Hematopoietic multipotent progenitor cell treated with erythropoietin and hydrocortisone succinate and interleukin-3 and kit ligand, for 6 days (in vitro differentiated cells): ENCODE measurements around the gene PNMA1.
A peak's percentile ranks its signal among the peaks of the same experiment; 100 is the strongest.

Experiments
- DNase-seq: peaks from one replicate; pipeline ENCODE4 v3.0.0-alpha.2; 2015

Gene PNMA1, protein sequence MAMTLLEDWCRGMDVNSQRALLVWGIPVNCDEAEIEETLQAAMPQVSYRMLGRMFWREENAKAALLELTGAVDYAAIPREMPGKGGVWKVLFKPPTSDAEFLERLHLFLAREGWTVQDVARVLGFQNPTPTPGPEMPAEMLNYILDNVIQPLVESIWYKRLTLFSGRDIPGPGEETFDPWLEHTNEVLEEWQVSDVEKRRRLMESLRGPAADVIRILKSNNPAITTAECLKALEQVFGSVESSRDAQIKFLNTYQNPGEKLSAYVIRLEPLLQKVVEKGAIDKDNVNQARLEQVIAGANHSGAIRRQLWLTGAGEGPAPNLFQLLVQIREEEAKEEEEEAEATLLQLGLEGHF

DNA sequence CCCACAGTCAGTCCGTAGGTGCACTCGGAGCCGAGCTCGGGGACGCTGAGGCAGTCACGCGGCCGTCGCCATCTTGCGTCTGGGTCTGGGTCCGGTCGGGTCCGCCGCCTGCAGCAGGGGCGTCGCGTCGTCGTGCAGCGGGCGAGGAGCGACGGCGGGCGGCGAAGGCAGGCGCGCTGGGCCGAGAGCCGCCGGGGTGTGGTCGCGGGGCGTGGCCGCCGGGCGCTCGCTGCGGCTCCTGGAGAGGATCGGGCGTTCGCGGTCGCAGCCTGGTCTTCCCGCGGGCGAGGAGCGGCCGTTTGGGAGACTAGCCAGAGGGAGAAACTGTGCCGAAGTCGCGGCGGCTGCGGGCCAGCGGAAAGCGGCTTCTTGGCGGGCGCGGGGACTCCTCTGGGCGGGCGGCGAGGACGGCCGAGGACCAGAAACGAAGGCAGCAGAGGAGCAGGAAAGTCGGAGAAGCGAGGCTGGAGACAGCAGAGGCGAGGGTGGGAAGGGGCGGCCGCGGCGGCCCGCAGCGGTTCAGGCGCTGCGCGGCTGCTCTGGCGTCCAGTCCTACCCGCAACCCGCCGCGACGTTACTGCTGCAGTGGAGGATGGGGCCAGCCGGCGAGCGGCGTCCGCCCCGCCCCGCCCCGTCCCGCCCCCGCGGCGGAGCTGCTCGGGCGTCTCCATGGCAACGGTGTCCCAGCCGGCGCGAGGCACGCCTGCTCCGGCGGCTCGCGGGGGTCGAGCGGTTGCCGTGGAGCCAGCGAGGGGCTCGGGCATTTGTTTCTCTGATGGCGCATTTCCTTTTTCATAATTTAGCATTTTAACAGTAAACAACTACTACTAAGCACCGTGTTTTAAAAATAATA, at the start of gene PNMA1:
PNMA1 (minus strand) TSS at position 582 of the 853 bp plus-strand sequence. CDS start 745 bp downstream, outside the sequence.
- peak; percentile 92 for DNase-seq

DNA sequence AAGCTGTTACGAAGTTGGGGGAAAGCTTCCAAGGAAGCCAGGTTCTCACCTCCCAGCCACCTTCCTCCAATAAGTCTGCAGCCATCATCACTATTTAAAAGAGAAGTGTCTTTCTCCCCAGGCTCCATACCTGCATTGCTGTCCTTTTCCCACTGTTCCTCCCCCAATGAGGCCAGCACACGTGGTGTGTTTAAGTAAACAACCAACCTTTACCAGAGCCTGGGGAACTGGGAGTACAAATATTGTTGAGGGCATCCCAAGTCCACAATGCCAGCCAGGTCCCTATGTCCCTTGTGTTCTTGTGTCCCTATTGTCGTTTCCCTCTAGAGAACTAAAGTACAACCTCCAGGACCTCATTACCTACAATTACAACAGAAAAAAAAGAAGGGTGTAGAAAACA, 49.2 kb upstream of the PNMA1 start:
- DNase-seq: no peak

DNA sequence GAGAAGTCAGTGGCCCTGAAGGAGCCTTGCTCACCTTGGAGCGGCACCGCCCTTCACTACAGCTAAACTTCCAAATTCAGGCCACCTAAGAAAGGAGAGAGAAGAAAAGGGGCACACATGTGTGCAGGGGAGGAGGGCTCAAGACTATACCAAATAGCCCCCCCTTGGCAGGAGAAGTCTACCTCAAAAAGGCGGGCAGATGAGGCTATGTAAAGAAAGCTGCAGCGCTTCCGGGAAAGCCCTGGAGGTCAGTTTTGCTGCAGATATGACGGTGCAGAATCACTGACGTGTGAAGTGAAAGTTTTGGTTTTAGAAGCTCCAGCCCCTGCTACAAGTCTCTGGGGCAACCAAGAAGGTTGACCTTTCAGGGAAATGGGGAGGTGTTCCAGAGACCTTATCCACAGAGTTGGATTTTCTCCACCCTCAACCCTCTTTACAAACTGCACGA, 48.2 kb upstream of the PNMA1 start:
- peak; percentile 76 for DNase-seq

DNA sequence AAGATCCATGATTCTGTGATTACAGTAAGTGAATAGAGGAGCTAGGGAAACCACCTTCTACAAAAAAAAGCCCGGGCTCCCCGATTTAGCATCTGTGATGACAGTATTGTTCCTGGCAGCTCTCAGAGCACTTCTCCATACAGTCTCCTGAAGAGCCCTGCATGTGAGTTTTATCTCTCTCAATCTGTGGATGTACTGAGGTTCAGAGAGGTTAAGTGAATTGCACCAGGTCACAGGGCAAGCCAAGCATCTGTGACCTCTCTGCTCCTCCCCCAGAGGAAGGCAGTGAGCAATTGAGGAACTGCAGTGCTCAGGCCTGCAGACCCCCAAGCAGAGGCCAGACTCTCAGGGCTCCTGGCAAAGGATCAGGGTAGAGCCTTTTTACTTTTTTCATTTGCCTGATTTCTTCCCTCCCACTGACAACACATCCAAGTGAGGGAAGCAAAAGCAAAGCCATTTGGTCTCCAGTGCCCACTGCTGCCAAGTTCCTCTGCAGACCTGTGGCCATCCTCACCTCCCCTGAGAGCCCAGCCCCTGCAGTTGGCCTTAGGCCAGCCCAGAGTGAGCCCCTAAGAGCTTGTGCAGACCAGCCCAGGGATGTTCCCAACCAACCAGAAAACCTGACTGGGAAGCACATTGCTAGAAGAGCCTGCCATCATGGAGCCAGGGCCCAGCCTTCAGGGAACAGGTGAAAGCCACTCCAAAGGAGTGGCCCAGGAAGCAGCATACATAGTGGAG, 47.6 kb upstream of the PNMA1 start:
- no peak for DNase-seq

DNA sequence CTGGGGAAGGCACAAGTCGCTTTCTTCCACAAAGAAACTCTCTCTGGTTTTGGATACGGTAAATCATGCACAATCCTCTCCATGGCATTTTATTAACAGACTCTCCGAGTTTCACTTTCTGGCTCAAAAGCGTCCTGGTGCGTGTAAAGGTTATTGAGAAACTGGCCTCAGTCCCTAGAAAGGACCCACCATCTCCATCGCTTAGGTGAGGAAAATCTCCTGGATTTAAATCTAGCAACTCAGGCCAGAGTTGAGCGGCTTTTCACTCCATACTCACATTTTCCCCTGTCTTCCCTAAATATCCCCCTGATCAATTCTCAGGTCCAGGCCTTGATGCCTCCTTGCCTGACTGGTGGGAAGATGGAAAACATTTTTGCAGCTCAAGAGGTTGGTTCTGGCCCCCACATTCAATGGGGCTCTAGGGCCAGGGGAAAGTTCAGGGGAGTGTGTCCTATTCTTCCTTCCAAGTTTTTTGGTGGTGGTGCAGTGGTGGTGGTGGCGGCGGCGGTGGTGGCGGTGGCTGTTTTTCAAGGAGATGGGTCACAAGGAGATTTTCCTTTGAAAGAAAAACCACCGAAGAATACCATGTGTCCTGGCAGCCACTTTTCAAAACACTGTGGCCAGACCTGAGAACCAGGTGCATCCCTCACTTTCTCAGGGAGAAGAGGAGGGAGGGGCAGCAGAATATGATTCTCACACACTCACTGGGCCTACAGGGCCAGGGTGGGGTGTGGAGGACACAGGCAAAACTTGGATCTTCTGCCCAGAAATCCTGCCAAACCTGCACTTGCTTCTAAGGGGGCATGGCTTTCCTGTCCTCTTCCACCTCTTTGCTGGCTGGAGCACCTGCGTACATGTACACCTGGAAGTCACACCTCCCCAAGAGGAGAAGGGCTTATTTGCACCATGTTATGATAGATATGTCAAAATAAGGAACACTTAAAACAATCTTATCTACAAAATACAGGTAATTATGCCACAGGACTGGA, 46.7 kb upstream of the PNMA1 start:
- no peak for DNase-seq

DNA sequence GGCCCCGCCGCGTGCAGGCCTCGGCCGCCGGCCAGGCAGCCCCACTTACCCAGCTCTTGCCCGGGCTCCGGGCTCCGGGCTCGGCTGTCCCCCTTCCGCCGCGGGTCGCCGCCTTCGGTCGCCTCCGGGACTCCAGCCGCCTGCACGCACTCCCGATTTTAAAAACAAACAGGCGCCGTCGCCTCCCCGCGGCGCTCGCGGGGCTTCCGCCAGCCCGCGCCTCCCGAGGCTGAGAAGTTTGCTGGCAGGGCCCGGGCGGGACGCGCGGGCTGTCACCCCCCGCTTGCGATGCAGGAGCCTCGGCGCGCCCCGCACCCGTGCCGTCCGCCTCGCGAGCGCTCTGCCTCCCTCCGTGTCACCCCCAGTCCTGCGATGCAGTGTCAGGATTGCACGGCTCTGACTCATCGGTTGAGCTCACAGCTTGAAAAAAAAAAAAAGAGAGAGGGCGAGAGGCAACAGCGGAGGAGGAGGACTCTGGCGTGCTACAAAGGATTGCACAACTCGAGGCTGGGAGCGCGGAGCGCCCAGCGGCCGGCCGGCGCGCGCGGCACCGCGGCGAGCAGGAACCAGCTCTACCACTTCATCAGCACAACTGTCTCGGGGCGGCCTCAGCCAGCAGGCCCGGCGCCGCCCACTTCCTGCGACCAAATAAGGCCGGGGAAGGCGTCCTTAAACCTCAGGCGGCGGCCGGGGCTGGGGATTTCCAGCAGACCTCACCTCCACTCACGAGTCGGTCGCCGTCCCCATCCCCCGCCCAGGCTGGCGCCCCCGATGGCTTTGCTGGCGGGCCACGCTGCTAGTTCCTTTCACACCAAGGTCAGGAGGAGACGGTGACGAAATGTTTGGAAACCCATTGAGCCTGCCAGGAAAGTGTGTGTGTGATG, 45.8 kb upstream of the PNMA1 start:
- DNase-seq: peak; percentile 97

DNA sequence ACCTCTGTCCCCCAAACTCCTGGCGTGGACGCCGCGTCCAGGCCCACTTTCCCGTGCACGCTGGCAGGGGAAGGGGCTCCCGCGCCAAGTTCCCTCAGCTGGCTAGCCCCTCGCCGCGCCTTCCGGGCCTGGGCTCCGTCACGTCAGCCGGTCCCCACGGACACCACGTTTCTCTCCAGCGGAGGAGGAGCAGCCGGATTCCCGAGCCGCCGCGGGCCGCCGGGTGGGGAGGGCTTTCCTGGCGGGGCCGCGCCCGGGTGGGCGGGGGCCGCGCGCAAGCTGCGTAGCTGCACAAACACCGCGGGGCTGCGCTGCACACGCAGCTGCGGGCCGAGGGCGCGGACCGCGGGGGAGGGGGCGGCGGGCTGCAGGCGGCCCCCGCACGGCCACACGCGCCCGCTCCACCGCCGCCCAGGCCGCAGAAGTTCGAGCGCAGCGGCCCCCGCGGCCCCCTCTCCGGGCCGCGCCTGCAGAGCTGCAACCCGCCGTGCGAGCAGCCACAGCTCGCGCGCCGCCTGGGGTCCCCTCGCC, 45.1 kb upstream of the PNMA1 start:
- peak; percentile 74 for DNase-seq

DNA sequence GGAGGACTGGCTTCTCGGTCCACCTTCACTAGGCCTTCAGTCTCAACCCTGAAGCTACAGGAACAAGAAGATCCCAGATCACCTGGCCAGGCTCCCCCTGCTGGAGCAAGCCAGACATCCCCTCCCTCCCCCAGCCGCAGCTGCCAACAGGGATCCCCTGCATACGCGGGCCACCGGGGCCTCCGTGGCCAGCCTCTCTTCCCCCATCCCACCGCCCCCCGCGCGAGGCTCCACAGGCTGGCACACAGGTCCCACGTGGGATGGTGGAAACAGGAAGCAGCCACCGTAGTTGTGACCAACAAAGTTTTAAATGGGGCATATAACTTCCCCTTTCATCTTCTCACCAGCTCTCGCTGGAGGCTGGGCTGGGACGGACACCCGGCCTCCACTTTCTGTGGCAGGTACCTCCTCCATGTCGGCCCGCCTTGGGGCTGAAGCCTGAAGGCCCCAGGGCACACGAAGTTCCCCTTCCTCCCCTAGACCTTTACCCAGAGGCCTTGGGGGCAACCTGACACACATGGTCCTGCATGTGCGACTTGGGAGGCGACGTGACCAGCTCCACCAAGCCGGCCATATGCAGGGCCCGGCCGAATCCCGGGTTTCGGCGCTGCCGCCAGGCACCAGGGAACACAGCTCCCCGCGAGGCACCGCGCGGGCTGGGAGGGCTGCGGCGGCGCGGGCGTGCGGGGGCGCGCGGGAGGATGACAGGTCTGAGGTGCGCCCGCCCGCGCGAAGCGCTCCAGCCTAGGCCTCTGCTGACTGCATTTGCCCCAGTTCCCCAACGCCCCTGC, 44.4 kb upstream of the PNMA1 start:
- DNase-seq: peak; percentile 84

DNA sequence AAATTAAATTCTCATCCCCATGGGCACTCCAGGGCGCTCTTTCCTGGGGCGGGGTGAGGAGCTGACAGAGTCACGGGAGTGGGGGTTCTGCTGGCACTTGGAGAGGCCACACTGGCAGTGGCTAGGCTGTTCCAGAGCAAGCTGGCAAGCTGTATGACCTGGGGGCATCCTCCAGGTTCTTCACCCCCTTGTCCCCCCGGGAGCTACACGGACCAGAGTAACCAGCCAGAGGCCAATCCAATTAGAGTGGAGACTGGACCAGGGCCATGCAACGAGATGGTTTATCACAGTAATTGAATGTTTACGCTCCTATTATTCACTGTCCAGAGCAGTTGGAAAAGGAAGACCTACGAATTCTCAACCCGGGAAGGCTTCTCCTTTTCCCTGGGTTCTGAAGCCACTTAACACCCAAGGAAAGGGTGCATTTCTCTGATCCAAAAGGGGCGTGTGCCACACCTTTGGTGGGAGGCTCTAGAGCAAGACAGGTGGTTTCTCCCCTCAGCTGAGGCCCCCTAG, 43.8 kb upstream of the PNMA1 start:
- no peak for DNase-seq

DNA sequence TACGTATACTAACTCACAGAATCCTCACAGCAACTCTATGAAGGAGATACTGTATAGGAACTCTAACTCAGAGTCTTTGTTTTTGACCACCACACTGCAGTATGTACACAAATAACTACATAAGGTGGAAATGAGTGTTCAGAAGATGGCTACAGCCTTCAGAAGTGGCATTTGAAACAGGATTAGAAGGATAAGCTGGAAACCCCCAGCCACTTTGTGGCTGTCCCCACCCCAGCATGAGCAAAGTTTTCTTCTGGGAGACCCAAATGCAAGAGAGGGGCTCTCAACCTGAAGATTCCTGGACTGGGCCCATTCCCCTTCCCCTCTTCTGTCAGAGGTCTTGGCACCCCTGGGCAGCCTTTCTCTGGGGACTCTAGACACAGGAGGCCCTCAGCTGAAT, 43.2 kb upstream of the PNMA1 start:
- DNase-seq: no peak

DNA sequence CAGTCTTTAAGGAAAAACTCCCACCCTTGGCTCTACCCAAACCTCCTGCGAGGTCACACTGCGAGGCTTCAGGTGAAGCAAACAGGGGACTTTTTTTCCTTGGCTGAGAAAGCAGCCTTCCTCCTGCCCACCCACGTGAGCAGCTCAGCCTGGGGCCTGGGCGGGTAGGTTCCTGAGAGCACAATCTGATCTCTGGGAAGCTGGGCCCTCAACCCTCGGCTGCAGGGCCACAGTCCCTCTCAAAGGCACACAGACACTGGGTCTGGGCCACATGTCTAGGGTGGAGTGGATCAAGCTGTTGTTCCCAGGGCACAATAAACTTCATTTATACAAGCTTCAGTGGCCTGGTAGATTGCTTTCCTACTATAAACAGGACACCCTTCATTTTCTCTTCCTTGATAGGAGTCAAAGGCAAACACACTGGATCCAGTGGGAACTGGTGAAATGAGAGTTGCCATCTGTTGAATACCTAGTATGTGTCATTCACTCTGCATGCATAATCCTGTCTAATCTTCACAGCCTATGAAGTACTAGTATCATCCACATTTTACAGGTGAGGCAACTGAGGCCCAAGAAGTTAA, 41.3 kb upstream of the PNMA1 start:
- DNase-seq: peak; percentile 90

DNA sequence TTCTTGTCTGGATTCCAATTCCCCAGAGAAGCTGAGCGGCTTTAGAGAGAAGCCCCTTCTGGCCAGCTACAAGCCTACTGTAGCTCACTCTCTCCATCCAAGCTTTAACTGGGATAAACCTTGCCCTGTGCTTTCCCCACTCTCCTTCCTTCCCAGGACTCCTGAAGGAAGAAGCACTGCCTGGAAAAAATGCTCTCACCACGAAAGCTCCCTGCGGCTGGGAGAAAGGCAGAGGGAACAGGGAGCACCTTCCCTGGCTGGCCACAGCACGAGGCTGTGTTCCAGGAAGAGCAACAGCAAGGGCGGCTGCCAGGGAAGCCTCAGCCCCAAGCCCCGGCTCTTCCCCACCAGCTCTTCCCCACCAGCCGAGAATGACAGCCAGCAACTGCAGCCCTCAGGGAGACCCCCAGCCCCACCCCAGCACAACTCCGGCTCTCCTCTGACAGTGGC, 40.8 kb upstream of the PNMA1 start:
- no peak for DNase-seq

DNA sequence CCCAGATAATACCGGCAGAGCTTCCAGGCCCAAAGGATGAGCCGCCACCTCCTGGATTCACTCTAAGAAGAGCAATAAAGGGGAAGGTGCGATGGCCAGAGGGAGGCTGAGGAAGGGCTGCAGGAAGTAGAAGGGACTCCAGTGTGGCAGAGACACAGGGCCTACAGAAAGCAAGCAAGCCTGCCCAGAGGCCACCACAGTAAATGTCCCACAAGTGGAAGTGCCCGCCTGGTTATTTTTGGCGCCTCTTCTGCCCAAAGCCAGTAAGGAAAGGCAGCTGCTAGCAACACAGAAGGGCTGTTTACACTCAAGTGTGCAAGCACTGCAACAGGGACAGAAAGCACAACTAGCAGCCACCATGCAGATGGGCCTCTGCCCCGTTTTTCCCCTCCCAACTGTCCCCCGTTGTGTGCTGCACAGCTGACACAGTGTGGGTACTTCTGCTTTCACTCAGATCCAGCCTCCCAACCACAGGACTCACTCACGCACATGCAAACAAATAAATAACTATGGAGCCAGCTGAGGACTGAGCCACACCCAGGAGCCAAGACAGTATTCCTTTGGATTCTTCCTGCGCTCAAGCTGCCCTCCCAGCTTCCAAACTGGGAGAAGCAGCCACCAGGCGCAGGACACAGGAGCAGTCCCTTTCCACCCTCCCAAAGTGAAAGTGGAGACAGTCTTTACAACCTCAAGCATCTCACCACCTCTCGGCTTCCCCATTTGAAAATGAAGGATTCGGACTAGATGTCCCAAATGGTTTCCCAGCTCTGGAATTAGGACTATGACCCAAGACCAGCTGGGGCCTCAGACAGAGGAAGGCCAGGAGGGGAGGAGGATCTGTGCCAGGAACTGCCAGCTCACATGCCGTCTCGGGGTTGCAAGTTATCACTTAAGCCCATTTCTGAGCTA, 40.0 kb upstream of the PNMA1 start:
- DNase-seq: peak; percentile 87

DNA sequence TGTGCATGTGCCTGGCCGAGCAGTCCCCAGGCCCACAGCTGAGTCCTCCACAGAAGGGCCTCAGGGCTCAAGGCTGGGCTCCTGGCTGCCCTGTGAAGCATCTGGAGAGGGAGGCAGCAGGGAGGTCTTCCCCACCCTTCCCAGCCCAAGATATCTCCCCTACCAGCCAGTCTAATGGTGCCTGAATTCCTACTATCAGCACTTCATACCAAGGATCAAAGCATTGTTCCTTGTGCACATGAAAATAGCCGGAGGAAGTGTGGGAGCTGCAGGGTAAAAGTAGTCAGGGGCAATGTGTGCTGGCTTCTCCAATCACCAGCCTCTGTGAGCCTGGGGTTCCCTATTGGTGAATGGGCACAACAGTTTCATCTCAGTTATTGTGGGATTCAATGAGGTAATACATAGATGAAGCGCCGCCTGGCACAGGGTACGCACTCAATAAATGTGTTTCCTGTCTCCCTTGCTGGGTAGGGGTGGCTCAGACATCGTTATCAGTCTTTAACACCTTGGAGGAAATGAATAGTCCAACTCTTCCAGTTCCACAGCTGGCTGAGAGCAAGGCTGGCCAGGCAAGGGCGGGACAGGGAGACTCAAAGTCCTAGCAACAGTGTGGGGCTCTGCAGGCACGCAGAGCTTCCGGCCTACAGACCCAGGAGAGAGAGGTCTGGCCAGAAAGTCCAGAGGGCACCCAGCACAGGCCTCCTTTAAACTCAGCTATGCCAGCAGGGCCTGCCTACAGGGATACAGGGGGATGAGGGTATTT, 39.1 kb upstream of the PNMA1 start:
- peak; percentile 99 for DNase-seq

DNA sequence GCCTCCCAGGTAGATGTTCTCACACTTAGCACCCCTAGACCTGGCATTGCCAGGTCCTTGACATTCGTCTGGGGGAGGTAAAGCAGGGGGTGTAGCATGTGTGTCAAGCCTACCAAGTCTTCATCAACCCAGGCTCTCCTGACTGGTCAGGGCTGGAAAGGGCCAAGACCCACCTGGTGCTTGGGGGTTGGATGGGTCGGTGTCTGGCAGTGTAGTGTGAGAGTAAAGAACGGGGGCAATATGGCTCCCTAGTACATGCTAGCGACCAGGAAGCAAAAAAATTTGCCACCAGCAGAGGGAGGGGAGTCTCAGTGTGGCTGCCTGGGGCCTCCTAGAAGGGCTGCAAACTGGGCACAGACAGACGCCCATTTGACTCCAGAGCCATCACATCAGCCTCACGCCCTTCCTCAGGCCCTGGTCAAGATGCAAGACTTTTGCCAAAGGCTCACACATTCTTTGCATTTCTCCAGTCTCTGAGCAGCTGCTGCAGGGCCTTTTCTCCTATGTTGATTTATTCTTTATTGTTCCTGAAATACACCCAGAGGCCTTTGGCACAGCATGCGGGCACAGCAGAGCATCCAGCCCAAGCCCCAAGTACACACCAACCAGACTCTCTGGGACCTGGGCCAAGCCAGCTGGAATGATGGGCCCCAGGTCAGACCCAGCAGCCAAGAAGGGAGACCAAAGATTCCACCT, 38.3 kb upstream of the PNMA1 start:
- peak; percentile 74 for DNase-seq

DNA sequence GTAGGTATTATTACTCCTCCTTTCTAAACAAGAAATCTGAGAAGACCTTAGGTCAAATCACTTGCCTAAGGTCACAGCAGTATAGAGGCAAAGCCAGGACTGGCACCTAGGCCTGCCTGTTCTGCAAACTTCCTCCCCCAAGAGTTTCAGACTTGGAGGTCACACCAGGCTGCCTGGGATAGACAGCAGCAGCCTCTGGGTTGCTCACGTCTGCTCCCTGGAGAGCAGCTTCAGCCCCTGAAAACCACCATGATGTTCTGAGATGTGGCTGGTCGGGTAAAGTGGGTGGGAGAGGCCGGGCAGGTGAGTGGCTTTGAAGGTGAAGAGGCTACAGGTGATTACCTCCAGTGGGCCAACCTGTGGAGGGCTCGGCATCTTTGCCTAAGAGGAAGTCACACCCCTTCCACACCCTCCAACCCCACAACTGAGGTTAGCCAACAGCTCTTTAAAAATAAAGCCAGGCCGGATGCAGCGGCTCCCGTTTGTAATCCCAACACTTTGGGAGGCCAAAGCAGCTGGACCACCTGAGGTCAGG, 37.0 kb upstream of the PNMA1 start:
- no peak for DNase-seq
